Panc1 (cell line): ENCODE data around the gene SCRN1. TPM values are rescaled to one million over a fixed set of nuclear protein-coding genes. Genes with fewer than 3 reads are reported as not detected.

ENCODE experiments used
- ATAC-seq: fragments of 200-7000 bp; cut with Tn5 transposase; 2 replicates; pipeline ENCODE4 v1.9.1; 2020; ENCODE audit warnings: mild to moderate bottlenecking, moderate library complexity
- BruUV-seq: library from RNA; stranded (reverse); fragments of 400-500 nt; replicated peaks from 2 replicates; lab custom pipeline; 2021; lab: Mats Ljungman, UMichigan
- CTCF ChIA-PET: fragments of 300-600 bp; sonication (Branson Sonifier 250); formaldehyde crosslinking; loops from one replicate; lab custom pipeline; 2022; ENCODE audit warnings: antibody characterized with exemption; lab: Charles Lee
- POLR2A ChIA-PET: fragments of 300-600 bp; sonication (Branson Sonifier 250); formaldehyde crosslinking; loops from one replicate; lab custom pipeline; 2022; ENCODE audit warnings: antibody characterized with exemption; lab: Charles Lee
- DNase-seq: peaks from one replicate; pipeline ENCODE4 v3.0.0-alpha.2; 2010; ENCODE audit warnings: low read depth, low spot score
- H3K27ac ChIP-seq: 2 replicates; pipeline ENCODE4 v1.5.1; 2011; ENCODE audit warnings: mild to moderate bottlenecking, low read length, inconsistent platforms
- H3K27me3 ChIP-seq: fragments of 200-500 bp; sonication (Bioruptor generic); 2 replicates; pipeline ENCODE4 v1.6.0; 2014; ENCODE audit warnings: low read length, inconsistent platforms; ENCODE audit not compliant: control insufficient read depth, insufficient read depth
- H3K36me3 ChIP-seq: fragments of 200-500 bp; sonication (Bioruptor generic); 2 replicates; pipeline ENCODE4 v1.5.1; 2014; ENCODE audit warnings: inconsistent platforms, mild to moderate bottlenecking, low read length, moderate library complexity; ENCODE audit not compliant: control insufficient read depth, insufficient read depth
- H3K4me1 ChIP-seq: 2 replicates; pipeline ENCODE4 v1.5.1; 2011; ENCODE audit warnings: inconsistent platforms, mild to moderate bottlenecking, low read length, moderate library complexity; ENCODE audit not compliant: control insufficient read depth, insufficient read depth
- H3K4me3 ChIP-seq, 2 experiments: 2 replicates each; pipeline ENCODE4 v1.5.1; 2011 to 2012; ENCODE audit warnings: low read depth in 2 of 2, low read length in 2 of 2, mild to moderate bottlenecking in 2 of 2, inconsistent platforms in 1 of 2, moderate library complexity in 1 of 2
- H3K9me3 ChIP-seq: fragments of 200-500 bp; sonication (Bioruptor generic); 2 replicates; pipeline ENCODE4 v1.5.1; 2014; ENCODE audit warnings: low read depth, mild to moderate bottlenecking, inconsistent platforms, low read length, moderate library complexity; ENCODE audit not compliant: control insufficient read depth, insufficient read depth
- POLR2AphosphoS5 ChIP-seq: IDR thresholded peaks from 2 replicates; pipeline ENCODE4 v1.6.1; 2012; ENCODE audit warnings: mild to moderate bottlenecking, low read depth, low read length, moderate library complexity
- TCF7L2 ChIP-seq: IDR thresholded peaks from 2 replicates; pipeline ENCODE4 v1.6.1; 2011; ENCODE audit warnings: mild to moderate bottlenecking, low read depth, low read length, inconsistent platforms
- in situ Hi-C: cut with HindIII; loops from 2 replicates; pipeline ENCODE4 v1.10.0; 2016; ENCODE audit warnings: low sequenced_read_pairs, low pct_unique_long_range_greater_than_20kb
- intact Hi-C: fragments of 100-400 bp; cut with micrococcal nuclease; formaldehyde crosslinking; loops from one replicate; pipeline ENCODE4 v1.10.0; 2022; ENCODE audit not compliant: unreplicated experiment
- total RNA-seq: library from RNA; stranded (reverse); gene quantifications from one replicate; pipeline ENCODE4 v1.2.1, GENCODE V29; 2021; ENCODE audit not compliant: unreplicated experiment
- TF ChIP-seq, protein P1 (sequence below): fragments of 450-650 bp; IDR thresholded peaks from 2 replicates; pipeline ENCODE4 v1.5.1; 2017; ENCODE audit warnings: mild to moderate bottlenecking
- TF ChIP-seq, protein P2 (sequence below), 2 experiments: IDR thresholded peaks; 2 replicates each; pipeline ENCODE4 v1.6.1; 2011 to 2012; ENCODE audit warnings: low read depth in 2 of 2, control low read depth in 1 of 2, low read length in 1 of 2, mild to moderate bottlenecking in 1 of 2, moderate library complexity in 1 of 2; ENCODE audit not compliant: insufficient read depth in 1 of 2

Gene SCRN1
- total RNA-seq, 1 experiment from 2014 or later = 189 TPM

DNA sequence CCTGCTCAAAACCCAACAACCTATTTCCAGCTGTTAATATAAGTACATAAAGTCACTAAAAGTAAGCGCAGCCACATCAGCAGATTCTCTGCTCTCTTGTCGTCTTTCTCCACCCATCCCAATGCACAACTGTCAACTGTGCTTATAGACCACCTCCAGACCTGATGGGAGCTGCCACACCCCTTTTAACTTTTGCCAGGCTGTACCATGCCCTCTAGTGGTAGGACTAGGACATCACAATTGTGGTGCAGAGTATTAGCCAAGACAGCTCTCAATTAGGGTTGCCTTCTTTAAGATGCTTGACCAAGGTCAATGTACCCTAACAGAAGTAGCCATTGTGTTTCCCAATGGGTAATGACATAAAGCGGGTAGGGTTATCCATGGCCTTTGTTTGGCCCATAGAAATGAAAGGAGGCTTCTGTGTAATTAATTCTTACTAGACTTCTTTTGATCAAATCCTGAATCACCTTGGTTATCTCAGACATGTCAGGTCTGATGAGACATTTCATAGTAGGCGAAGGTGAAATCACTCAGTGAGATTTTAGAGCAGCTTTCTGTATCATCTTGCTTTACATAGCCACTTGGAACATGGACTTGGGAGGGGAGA is 68.1 kb downstream of the SCRN1 start:
- TF ChIP-seq, protein P1, sequence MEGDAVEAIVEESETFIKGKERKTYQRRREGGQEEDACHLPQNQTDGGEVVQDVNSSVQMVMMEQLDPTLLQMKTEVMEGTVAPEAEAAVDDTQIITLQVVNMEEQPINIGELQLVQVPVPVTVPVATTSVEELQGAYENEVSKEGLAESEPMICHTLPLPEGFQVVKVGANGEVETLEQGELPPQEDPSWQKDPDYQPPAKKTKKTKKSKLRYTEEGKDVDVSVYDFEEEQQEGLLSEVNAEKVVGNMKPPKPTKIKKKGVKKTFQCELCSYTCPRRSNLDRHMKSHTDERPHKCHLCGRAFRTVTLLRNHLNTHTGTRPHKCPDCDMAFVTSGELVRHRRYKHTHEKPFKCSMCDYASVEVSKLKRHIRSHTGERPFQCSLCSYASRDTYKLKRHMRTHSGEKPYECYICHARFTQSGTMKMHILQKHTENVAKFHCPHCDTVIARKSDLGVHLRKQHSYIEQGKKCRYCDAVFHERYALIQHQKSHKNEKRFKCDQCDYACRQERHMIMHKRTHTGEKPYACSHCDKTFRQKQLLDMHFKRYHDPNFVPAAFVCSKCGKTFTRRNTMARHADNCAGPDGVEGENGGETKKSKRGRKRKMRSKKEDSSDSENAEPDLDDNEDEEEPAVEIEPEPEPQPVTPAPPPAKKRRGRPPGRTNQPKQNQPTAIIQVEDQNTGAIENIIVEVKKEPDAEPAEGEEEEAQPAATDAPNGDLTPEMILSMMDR = peak; percentile 97
- TF ChIP-seq, protein P2, sequence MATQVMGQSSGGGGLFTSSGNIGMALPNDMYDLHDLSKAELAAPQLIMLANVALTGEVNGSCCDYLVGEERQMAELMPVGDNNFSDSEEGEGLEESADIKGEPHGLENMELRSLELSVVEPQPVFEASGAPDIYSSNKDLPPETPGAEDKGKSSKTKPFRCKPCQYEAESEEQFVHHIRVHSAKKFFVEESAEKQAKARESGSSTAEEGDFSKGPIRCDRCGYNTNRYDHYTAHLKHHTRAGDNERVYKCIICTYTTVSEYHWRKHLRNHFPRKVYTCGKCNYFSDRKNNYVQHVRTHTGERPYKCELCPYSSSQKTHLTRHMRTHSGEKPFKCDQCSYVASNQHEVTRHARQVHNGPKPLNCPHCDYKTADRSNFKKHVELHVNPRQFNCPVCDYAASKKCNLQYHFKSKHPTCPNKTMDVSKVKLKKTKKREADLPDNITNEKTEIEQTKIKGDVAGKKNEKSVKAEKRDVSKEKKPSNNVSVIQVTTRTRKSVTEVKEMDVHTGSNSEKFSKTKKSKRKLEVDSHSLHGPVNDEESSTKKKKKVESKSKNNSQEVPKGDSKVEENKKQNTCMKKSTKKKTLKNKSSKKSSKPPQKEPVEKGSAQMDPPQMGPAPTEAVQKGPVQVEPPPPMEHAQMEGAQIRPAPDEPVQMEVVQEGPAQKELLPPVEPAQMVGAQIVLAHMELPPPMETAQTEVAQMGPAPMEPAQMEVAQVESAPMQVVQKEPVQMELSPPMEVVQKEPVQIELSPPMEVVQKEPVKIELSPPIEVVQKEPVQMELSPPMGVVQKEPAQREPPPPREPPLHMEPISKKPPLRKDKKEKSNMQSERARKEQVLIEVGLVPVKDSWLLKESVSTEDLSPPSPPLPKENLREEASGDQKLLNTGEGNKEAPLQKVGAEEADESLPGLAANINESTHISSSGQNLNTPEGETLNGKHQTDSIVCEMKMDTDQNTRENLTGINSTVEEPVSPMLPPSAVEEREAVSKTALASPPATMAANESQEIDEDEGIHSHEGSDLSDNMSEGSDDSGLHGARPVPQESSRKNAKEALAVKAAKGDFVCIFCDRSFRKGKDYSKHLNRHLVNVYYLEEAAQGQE (IDR thresholded peaks at IDR 0.05; ENCODE audit: insufficient read depth in 1 of 2, low read depth in 2 of 2, low read length in 1 of 2) = no peak
- Histone ChIP-seq H3K4me1 (no peaks in the 10 kb centered on the region), H3K4me3 (no peak overlapping the region), H3K27ac (no peak overlapping the region), H3K27me3 (no peaks in the 10 kb centered on the region), H3K9me3 (no peaks in the 10 kb centered on the region), H3K36me3 (peaks cover 11% of the 10 kb centered on the region; the same call in 1 of the 2 replicates)
- ATAC-seq (peak; percentile 92), DNase-seq (peak; percentile 59)
- no TSS peak for BruUV-seq
- intact Hi-C loops = loop anchor here (1.0 to 10.0 kb wide), 3 partner anchors 43 to 287 kb away; no protein-coding TSS in a partner anchor
- POLR2A ChIA-PET = interaction anchor here (0.6 kb wide), 1 partner anchor 909 kb away, joined by 3 read pairs; no protein-coding TSS in a partner anchor
- in situ Hi-C loops = no loop called here
- CTCF ChIA-PET = interaction anchor here (0.8 to 2.3 kb wide), 6 partner anchors 8 to 174 kb away, joined by 3 to 16 read pairs (median 3); no protein-coding TSS in a partner anchor

DNA sequence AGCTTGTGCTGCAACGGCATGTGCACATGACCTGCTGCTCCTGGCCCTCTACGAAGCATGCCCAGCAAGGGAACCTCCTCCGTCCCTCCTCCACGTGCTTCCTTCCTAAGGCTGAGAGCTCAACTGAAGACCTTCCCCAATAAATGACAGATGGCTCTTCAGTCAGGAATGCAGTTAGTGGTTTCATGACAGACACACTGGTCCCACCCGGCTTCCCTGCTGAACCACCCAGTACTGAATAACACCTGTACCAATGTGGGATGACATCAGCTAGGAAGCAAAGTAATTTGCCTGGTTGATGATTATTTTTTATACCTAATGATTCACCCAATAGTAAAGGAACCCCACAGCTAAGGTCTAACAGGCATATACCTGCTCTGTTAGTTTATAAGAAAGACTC is 69.1 kb downstream of the SCRN1 start:
- no peaks in the 10 kb centered on the region for H3K4me1 ChIP-seq
- ChIA-PET CTCF (interaction anchor here (1.0 to 2.3 kb wide), 2 partner anchors 171 to 173 kb away, joined by 3 to 16 read pairs; no protein-coding TSS in a partner anchor), POLR2A (no interaction called here)
- intact Hi-C loops (loop anchor here (10.0 kb wide), 1 partner anchor 286 kb away; no protein-coding TSS in a partner anchor), in situ Hi-C loops (no loop called here)
- DNase-seq (no peak), ATAC-seq (no peak)
- H3K27me3 ChIP-seq = no peaks in the 10 kb centered on the region
- no peak overlapping the region for H3K27ac ChIP-seq
- peaks cover 11% of the 10 kb centered on the region; the same call in 1 of the 2 replicates for H3K36me3 ChIP-seq
- H3K9me3 ChIP-seq = no peaks in the 10 kb centered on the region
- no peak overlapping the region for H3K4me3 ChIP-seq
- TF ChIP-seq, protein P1 = no peak
- no peak for TF ChIP-seq TCF7L2
- no peak for TF ChIP-seq POLR2AphosphoS5
- no TSS peak for BruUV-seq
